GM12875 (cell line): ENCODE data around the gene CFB.

Source experiments
- H3K4me3 ChIP-seq: one replicate; pipeline ENCODE4 v1.5.1; 2011; ENCODE audit warnings: low read depth, low read length, control low read depth
- TF ChIP-seq, protein P1 (sequence below): IDR thresholded peaks from 2 replicates; pipeline ENCODE4 v1.5.1; 2011; ENCODE audit warnings: low read depth, mild to moderate bottlenecking, control low read depth, inconsistent platforms, low read length, moderate library complexity, borderline replicate concordance; ENCODE audit not compliant: insufficient read depth

Gene CFB

DNA sequence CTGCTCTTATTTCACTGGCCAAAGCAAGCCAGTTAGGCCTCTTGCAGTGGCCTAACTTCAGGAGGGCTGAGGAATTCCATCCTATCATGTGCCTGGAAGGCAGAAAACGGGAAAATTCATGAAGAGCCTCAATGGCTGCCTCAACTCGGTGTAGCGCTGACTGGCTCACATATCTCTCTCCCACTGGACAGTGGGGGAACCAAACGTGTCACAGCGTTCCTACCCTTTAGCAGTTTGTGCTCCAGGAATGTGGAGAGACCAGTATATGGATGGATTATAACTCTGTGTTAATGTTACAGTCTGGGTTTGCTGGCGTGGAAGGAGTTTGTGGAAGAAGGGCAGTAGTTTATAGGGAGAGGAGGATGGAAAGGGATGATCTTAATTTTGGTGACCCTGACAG, 30.1 kb upstream of the CFB start:
- no peak overlapping the region for H3K4me3 ChIP-seq
- TF ChIP-seq, protein P1, sequence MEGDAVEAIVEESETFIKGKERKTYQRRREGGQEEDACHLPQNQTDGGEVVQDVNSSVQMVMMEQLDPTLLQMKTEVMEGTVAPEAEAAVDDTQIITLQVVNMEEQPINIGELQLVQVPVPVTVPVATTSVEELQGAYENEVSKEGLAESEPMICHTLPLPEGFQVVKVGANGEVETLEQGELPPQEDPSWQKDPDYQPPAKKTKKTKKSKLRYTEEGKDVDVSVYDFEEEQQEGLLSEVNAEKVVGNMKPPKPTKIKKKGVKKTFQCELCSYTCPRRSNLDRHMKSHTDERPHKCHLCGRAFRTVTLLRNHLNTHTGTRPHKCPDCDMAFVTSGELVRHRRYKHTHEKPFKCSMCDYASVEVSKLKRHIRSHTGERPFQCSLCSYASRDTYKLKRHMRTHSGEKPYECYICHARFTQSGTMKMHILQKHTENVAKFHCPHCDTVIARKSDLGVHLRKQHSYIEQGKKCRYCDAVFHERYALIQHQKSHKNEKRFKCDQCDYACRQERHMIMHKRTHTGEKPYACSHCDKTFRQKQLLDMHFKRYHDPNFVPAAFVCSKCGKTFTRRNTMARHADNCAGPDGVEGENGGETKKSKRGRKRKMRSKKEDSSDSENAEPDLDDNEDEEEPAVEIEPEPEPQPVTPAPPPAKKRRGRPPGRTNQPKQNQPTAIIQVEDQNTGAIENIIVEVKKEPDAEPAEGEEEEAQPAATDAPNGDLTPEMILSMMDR, result no peak

DNA sequence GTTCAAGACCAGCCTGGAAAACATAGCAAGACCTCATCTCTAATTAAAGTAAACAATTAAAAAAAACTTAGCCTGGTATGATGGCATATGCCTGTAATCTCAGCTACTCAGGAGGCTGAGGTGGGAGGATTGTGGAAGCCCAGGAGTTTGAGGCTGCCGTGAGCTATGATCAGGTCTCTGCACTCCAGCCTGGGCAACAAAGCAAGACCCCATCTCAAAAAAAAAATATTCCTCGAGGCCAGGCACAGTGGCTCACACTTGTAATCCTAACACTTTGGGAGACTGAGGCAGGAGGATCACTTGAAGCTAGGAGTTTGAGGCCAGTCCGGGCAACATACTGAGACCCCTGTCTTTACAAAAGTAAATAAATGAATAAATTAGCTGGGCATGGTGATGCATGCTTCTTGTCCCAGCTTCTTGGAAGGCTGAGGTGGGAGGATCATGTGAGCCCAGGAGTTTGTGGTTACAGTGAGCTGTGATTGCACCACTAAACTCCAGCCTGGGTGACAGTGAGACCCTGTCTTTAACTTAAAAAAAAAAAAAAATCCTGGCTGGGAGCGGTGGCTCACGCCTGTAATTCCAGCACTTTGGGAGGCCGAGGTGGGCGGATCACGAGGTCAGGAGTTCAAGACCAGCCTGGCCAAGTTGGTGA, 27.7 kb upstream of the CFB start:
- TF ChIP-seq, protein P1, result no peak
- no peak overlapping the region for H3K4me3 ChIP-seq

DNA sequence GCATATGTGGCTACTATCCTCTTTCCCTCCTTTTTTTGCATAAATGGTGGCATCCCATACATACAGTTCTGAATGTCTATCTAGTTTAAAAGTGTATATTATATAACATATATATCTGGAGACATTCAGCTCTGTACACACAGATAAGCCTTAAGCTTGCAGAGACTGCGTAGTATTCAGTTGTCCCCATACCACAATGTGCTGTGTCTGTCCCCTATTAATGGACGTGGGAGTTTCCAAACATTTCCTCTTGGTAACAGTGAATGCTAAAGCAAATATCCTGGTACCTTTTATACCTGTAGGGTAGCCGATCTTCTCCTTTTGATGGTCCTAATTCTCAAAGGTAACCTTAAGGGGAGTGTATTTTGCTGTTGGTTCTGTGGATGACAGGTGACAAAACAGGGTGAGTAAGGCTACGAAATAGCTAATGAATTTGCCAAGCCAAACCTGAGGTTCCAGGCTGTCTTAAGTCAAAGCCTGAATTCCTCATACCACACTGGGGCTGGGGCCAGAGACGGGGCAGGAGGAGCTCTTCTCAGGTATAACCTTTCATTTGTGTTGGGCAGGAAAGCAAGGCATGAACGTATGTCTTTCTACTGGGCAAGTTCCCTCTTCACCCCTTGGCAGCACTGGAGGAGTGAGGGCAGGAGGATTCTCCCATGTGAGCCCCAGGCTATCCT, 26.1 kb upstream of the CFB start:
- no peak overlapping the region for H3K4me3 ChIP-seq
- TF ChIP-seq, protein P1, result no peak

DNA sequence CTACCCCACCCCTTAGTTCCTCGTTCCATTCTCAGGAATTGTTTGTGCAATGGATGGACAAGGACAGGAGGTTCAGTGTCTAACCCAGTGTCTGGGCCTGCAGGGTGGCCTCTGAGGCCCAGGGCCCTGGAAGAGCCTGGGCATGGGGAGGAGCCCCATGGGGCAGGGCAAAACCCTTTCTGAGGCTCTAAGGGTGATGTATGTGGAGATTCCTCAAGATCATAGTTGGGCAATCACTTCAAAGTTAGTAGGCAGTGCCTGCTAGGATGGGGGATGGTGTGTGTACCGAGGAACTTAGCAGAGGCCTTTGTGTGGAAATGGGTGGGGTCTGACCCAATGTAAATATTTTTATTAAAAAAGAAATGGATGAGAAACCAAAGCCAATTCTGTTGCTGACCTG, 25.1 kb upstream of the CFB start:
- H3K4me3 ChIP-seq, result no peak overlapping the region
- TF ChIP-seq, protein P1, result no peak

DNA sequence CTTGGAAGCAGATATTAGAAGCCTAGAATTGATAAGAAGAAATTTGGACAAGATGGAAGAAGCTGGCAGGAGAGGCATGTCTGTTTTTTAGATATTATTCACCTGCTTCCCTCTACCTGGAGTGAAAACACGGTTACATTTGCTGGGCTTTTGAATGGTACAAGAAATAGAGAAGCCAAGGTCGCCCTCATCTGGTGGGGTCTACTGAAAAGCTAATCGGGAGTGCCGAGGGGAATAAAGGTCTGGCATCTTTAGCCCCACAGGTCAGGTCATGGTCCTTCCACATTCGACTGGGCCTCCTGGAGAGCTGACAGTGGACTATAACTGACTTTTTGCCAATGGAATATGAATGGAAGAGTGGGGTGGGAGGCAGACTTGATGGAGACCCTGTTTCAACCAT, 23.0 kb upstream of the CFB start:
- TF ChIP-seq, protein P1, result peak; percentile 16; the same call in 1 of the 2 replicates

DNA sequence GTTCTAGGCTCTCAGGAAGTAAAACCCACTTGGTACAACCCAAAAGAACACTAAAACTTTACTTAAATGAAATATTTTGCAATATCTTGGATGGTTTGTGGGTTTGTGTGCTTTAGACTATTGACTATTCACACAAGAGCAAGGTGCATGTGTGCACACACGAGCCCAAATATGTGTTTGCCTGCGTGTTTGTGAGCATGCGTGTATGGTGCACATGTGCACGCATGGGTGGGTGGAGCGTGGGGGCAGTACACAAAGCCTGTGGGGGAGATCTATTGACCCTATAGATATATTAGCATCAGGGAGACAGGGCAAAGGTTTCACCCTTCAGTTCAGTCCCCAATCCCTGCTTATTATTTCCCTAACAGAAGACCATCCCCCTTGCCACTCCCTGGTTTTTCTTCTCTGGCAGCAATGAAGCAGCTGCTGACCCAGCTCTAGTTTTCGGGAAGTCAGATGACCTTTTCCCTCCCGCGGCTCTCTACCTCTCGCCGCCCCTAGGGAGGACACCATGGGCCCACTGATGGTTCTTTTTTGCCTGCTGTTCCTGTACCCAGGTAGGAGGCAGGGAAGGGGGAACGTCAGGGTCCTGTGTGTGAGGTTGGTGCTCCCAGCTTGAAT, 18.5 kb upstream of the CFB start, which contains the start of gene C2:
Gene C2, plus strand, starts transcription at position 476 of the 621 bp plus-strand sequence. Its CDS starts 36 bp downstream, at position 512.
- TF ChIP-seq, protein P1, result no peak
- H3K4me3 ChIP-seq, result no peak within 1 kb of the TSS

More for the DNA sequence above, 23.0 kb upstream of the CFB start:
- H3K4me3 ChIP-seq, result no peak overlapping the region
